DND-41 (cell line): ENCODE data around the gene PRKCB.
A peak's percentile ranks its signal among the peaks of the same experiment; 100 is the strongest.

Experiments
- ATAC-seq: fragments of 200-7000 bp; cut with Tn5 transposase; 3 replicates; pipeline ENCODE4 v1.9.1; 2021; ENCODE audit warnings: low read depth; ENCODE audit not compliant: insufficient read depth
- DNase-seq: peaks from one replicate; pipeline ENCODE4 v3.0.0-alpha.2; 2020
- H2AFZ ChIP-seq: 2 replicates; pipeline ENCODE4 v1.6.0; 2012; ENCODE audit warnings: low read depth, low read length
- H3K27ac ChIP-seq: 2 replicates; pipeline ENCODE4 v1.5.1; 2012; ENCODE audit warnings: low read length, inconsistent platforms
- H3K27me3 ChIP-seq: fragments of 200-600 bp; sonication (generic); 2 replicates; pipeline ENCODE4 v1.6.0; 2012; ENCODE audit warnings: low read length, mild to moderate bottlenecking, inconsistent platforms; ENCODE audit not compliant: insufficient read depth, poor library complexity
- H3K36me3 ChIP-seq: 2 replicates; pipeline ENCODE4 v1.5.1; 2012; ENCODE audit warnings: low read length, inconsistent platforms; ENCODE audit not compliant: insufficient read depth
- H3K4me1 ChIP-seq: 2 replicates; pipeline ENCODE4 v1.5.1; 2012; ENCODE audit warnings: mild to moderate bottlenecking, low read length; ENCODE audit not compliant: insufficient read depth
- H3K4me2 ChIP-seq: 2 replicates; pipeline ENCODE4 v1.6.0; 2012; ENCODE audit warnings: mild to moderate bottlenecking, moderate library complexity, low read length, inconsistent platforms; ENCODE audit not compliant: insufficient read depth
- H3K4me3 ChIP-seq, 2 experiments: fragments of 200-600 bp in 1 of 2; shearing (Covaris generic) in 1 of 2; 2 replicates each; pipeline ENCODE4 v1.5.1; 2012 to 2016; ENCODE audit warnings: inconsistent platforms in 2 of 2, low read length in 2 of 2, mild to moderate bottlenecking in 2 of 2, low read depth in 1 of 2, moderate library complexity in 1 of 2
- H3K79me2 ChIP-seq: 2 replicates; pipeline ENCODE4 v1.6.0; 2012; ENCODE audit warnings: low read length, inconsistent platforms; ENCODE audit not compliant: insufficient read depth
- H3K9ac ChIP-seq: 2 replicates; pipeline ENCODE4 v1.6.0; 2012; ENCODE audit warnings: low read depth, mild to moderate bottlenecking, inconsistent platforms, low read length, moderate library complexity
- H3K9me3 ChIP-seq: 2 replicates; pipeline ENCODE4 v1.5.1; 2012; ENCODE audit warnings: low read length, moderate library complexity, mild to moderate bottlenecking, inconsistent platforms; ENCODE audit not compliant: insufficient read depth, severe bottlenecking
- H4K20me1 ChIP-seq: 2 replicates; pipeline ENCODE4 v1.6.0; 2012; ENCODE audit warnings: low read length; ENCODE audit not compliant: insufficient read depth
- EZH2 ChIP-seq: IDR thresholded peaks from 3 replicates; pipeline ENCODE4 v1.6.1; 2012; ENCODE audit warnings: borderline replicate concordance, low read depth, mild to moderate bottlenecking, moderate library complexity, low read length, inconsistent platforms; ENCODE audit not compliant: severe bottlenecking
- TF ChIP-seq, protein P1 (sequence below): IDR thresholded peaks from 2 replicates; pipeline ENCODE4 v1.5.1; 2012; ENCODE audit warnings: borderline replicate concordance, low read length, moderate library complexity, mild to moderate bottlenecking; ENCODE audit not compliant: poor library complexity, severe bottlenecking; ENCODE audit errors: extremely low read depth

The PRKCB gene

DNA sequence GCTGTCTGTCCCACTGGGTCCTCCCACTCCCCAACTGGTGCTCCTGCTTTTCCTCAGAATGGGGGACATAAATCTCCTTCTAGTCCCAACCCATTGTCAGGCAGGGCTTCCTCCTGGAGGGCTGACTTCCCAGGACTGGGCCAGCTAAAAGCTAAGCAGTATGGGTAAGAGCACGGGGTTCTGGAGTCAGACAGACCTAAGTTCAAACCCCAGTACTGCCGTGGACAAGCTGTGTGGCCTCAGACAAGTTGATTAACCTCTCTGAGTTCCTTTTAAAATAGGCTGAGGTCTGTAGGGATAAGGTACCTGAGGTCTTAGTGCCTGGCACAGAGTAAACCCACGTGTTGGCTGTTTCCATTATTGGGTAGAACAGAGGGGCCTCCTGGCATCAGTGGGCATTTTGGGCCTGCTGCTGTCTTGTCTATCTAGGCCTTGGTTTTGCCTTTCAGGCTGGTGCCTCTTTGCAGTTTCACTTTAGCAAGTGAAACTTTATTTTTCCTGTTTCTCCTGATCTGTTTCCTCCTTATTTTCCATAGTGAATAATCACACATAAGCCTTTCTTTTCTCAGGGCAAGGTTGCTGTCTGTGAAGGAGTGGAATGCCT, 114.6 kb downstream of the PRKCB start:
- peak overlapping the region; percentile 92 for H3K27ac ChIP-seq
- H3K4me3 ChIP-seq = no peak overlapping the region
- H2AFZ ChIP-seq = no peak overlapping the region
- H4K20me1 ChIP-seq = no peaks in the 10 kb centered on the region
- DNase-seq = no peak
- H3K4me1 ChIP-seq = peaks cover 54% of the 10 kb centered on the region
- H3K9me3 ChIP-seq = no peaks in the 10 kb centered on the region
- H3K4me2 ChIP-seq = peak overlapping the region; percentile 57
- peak; percentile 10 for ATAC-seq
- peaks cover 51% of the 10 kb centered on the region for H3K79me2 ChIP-seq
- peak overlapping the region; percentile 48 for H3K9ac ChIP-seq
- H3K27me3 ChIP-seq = no peaks in the 10 kb centered on the region
- H3K36me3 ChIP-seq = no peaks in the 10 kb centered on the region
- TF ChIP-seq EZH2 = no peak
- TF ChIP-seq, protein P1, sequence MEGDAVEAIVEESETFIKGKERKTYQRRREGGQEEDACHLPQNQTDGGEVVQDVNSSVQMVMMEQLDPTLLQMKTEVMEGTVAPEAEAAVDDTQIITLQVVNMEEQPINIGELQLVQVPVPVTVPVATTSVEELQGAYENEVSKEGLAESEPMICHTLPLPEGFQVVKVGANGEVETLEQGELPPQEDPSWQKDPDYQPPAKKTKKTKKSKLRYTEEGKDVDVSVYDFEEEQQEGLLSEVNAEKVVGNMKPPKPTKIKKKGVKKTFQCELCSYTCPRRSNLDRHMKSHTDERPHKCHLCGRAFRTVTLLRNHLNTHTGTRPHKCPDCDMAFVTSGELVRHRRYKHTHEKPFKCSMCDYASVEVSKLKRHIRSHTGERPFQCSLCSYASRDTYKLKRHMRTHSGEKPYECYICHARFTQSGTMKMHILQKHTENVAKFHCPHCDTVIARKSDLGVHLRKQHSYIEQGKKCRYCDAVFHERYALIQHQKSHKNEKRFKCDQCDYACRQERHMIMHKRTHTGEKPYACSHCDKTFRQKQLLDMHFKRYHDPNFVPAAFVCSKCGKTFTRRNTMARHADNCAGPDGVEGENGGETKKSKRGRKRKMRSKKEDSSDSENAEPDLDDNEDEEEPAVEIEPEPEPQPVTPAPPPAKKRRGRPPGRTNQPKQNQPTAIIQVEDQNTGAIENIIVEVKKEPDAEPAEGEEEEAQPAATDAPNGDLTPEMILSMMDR = no peak

DNA sequence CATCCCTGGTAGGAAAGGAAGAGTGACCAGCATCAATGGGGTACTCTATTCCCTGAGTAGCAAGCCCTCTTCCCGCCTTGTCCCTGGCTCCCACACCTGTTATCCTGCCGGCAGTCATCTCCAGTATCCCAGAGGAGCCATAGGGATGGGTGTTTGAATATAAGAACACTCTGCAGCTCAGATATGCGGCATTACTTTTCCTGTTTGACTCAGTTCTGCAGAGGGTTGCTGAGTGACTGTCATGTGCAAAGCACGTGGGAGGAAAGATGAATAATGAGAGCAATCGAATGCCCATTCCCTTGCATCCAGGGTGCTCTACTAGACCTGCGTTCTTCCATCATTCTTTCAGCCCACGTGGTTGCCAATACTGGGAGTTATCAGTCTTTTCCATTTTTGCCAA, 115.1 kb downstream of the PRKCB start:
- H3K4me2 ChIP-seq = peak overlapping the region; percentile 57; the same call in 1 of the 2 replicates
- H3K36me3 ChIP-seq = no peaks in the 10 kb centered on the region
- peaks cover 50% of the 10 kb centered on the region for H3K79me2 ChIP-seq
- no peak overlapping the region for H3K4me3 ChIP-seq
- no peak overlapping the region for H2AFZ ChIP-seq
- no peaks in the 10 kb centered on the region for H3K9me3 ChIP-seq
- H3K27ac ChIP-seq = peak overlapping the region; percentile 92
- H4K20me1 ChIP-seq = no peaks in the 10 kb centered on the region
- peak overlapping the region; percentile 48 for H3K9ac ChIP-seq
- ATAC-seq (no peak), DNase-seq (no peak)
- peaks cover 54% of the 10 kb centered on the region for H3K4me1 ChIP-seq
- H3K27me3 ChIP-seq = no peaks in the 10 kb centered on the region
- TF ChIP-seq, protein P1 = no peak
- TF ChIP-seq EZH2 = no peak

DNA sequence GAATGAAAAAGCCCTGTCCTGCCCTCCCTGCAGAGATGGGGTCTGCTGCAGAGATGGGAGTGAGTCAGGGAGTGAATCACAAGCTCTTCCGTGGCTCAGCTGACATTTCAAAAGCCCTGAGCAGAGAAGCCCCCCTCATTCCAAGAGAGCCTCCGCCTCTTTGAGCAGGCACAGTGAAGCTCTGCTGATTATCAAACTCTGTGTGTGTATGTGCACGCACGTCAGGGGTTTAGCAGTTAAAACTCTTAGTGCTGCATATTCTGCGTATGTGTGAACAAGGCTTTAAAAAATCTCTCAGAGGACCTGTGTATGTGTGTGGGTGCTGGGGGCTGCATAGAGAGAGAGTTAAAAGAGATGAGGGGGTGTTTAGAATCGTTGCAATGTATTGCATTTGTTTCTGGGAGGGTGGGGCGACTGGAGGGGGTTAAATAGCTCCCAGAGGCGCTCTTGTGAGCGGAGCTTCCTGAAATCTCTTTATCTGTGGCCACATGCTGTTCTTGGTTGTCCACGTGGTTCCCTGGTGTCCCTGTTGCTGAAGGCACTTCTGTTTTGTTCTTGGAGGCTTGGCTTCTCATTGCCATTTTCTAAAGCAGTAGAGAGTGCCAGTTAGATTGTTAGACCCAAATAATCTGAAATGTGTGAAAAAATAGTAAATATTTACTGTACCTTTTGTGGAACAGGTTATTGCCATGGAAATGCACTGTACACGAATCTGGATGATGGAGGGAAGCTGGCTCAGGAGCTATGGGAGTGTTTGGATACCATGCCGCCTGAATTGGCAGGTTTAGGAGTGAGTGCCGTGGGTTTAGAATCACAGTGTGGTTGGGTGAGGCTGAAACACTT, 116.6 kb downstream of the PRKCB start:
- H3K9ac ChIP-seq = peak overlapping the region; percentile 48
- ATAC-seq = peak; percentile 70
- H3K9me3 ChIP-seq = no peaks in the 10 kb centered on the region
- peak overlapping the region; percentile 92 for H3K27ac ChIP-seq
- peak; percentile 69 for DNase-seq
- peak overlapping the region in 1 of 2 experiments; percentile 35; a peak in 2 of 4 replicates for H3K4me3 ChIP-seq
- no peaks in the 10 kb centered on the region for H4K20me1 ChIP-seq
- peak overlapping the region; percentile 57 for H3K4me2 ChIP-seq
- H3K27me3 ChIP-seq = no peaks in the 10 kb centered on the region
- H3K36me3 ChIP-seq = no peaks in the 10 kb centered on the region
- peaks cover 49% of the 10 kb centered on the region for H3K79me2 ChIP-seq
- peak overlapping the region; percentile 13; the same call in 1 of the 2 replicates for H2AFZ ChIP-seq
- TF ChIP-seq, protein P1 = no peak
- no peak for TF ChIP-seq EZH2
- H3K4me1 ChIP-seq = peaks cover 59% of the 10 kb centered on the region
